HG03575 (cell line): Measurements from ENCODE around the gene GAS5.

Experiments used
- ATAC-seq: cut with Tn5 transposase; IDR thresholded peaks from one replicate; pipeline ENCODE4 v1.9.1; 2021; ENCODE audit not compliant: unreplicated experiment, insufficient number of reproducible peaks, low FRiP score; ENCODE audit errors: extremely low read depth

Gene GAS5

GRCh38 chr1:173856014-173856413 lies 11.8 kb downstream of the GAS5 start:
- no peak for ATAC-seq

GRCh38 chr1:173853074-173853473 lies 14.7 kb downstream of the GAS5 start:
- no peak for ATAC-seq

- ATAC-seq: no peak
Measured at GRCh38 chr1:173852105-173852504, 15.7 kb downstream of the GAS5 start.

GRCh38 chr1:173832748-173833147 lies 35.0 kb downstream of the GAS5 start:
- ATAC-seq: no peak

GRCh38 chr1:173827611-173828010 lies 40.2 kb downstream of the GAS5 start:
- ATAC-seq: no peak

- peak; percentile 74 for ATAC-seq
Measured at GRCh38 chr1:173824315-173825081, 43.3 kb downstream of the GAS5 start, which contains the start of the genes CENPL and DARS2. Gene CENPL (minus strand): TSS chr1:173824883. CDS start chr1:173811299, 13,584 bp downstream. Gene DARS2 (plus strand): TSS chr1:173824673. CDS start chr1:173825230, 557 bp downstream.

- peak; percentile 15 for ATAC-seq
Measured at GRCh38 chr1:173823781-173824314, 43.9 kb downstream of the GAS5 start.

- no peak for ATAC-seq
Measured at GRCh38 chr1:173821680-173822079, 46.1 kb downstream of the GAS5 start.

GRCh38 chr1:173818459-173818858 lies 49.3 kb downstream of the GAS5 start:
- ATAC-seq: no peak
